ENCODE results near the gene CILP.

CILP gene

DNA sequence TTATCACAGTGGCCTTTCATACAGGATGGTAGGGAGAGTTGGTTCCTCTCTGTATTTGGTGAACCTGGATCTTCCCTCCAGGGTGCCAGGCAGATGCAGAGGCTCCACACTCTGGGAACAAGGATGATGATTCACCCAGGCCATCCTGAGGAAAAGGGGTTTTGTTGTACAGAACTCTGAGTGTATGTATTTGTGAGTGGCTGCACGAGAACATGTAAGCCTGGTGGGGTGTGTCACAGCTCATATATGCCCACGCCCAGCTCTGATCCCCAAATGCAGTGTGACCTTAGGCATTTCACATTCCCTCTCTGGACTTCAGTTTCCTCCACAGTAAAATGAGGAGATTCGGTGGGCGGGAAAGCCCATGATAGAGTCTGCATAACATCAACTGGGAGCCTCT is 11.6 kb upstream of the CILP start:
- ChIA-PET POLR2A (ENCODE audit: low non-redundant PET) (no interaction called here), CTCF (interaction anchor here (0.6 kb wide), 1 partner anchor 20 kb away, joined by 4 read pairs; no protein-coding TSS in a partner anchor)
- TF ChIP-seq, protein P1, sequence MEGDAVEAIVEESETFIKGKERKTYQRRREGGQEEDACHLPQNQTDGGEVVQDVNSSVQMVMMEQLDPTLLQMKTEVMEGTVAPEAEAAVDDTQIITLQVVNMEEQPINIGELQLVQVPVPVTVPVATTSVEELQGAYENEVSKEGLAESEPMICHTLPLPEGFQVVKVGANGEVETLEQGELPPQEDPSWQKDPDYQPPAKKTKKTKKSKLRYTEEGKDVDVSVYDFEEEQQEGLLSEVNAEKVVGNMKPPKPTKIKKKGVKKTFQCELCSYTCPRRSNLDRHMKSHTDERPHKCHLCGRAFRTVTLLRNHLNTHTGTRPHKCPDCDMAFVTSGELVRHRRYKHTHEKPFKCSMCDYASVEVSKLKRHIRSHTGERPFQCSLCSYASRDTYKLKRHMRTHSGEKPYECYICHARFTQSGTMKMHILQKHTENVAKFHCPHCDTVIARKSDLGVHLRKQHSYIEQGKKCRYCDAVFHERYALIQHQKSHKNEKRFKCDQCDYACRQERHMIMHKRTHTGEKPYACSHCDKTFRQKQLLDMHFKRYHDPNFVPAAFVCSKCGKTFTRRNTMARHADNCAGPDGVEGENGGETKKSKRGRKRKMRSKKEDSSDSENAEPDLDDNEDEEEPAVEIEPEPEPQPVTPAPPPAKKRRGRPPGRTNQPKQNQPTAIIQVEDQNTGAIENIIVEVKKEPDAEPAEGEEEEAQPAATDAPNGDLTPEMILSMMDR (conservative IDR thresholded peaks at IDR 0.05; ENCODE audit: low read depth) = no peak

DNA sequence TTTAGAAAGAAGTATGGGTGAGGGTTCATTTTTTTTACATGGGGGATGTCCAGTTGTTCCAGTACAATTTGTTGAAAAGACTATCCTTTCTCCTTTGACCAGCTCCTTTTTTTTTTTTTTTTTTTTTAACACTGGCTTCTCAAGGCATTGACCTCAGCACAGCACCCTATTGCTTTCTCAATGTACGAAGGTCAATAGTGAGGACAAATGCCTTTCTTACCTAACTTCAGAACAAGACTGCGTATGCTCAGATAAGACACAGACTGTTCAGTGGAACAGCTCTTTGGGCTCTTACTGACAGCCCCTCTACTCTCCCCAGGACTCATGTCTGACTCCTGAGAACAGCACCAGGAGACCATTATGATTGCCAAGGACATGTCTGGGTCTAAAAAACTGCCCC is 10.4 kb upstream of the CILP start:
- ChIA-PET CTCF (no interaction called here), POLR2A (ENCODE audit: low non-redundant PET) (no interaction called here)
- no peak overlapping the region for H3K27ac ChIP-seq
- TF ChIP-seq, protein P1 (conservative IDR thresholded peaks at IDR 0.05; ENCODE audit: low read depth) = no peak
- no peak for DNase-seq (ENCODE audit: low spot score)

More for the DNA sequence above, 11.6 kb upstream of the CILP start:
- no peak overlapping the region for H3K27ac ChIP-seq
- DNase-seq (ENCODE audit: low spot score) = no peak

DNA sequence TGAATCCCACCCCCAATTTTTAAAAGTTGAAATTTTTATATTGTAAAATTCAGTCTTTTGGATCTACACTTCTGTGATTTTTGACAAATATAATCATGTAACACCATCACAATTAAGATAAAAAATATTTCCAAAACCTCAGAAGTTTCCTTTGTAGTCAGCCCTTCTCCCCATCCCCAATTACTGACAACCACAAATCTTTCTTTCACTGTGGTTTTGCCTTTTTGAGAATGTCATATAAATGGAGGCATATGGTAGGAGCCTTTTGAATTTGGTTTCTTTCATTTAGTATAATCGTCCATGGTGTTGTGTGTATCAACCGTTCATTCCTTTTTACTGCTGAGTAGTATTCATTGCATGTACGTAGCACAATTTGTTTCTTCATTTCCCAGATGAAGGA is 7.9 kb upstream of the CILP start:
- CTCF ChIA-PET = no interaction called here
- DNase-seq (ENCODE audit: low spot score) = no peak
- TF ChIP-seq, protein P1 (conservative IDR thresholded peaks at IDR 0.05; ENCODE audit: low read depth) = no peak
- no peak overlapping the region for H3K27ac ChIP-seq
- POLR2A ChIA-PET (ENCODE audit: low non-redundant PET) = no interaction called here

DNA sequence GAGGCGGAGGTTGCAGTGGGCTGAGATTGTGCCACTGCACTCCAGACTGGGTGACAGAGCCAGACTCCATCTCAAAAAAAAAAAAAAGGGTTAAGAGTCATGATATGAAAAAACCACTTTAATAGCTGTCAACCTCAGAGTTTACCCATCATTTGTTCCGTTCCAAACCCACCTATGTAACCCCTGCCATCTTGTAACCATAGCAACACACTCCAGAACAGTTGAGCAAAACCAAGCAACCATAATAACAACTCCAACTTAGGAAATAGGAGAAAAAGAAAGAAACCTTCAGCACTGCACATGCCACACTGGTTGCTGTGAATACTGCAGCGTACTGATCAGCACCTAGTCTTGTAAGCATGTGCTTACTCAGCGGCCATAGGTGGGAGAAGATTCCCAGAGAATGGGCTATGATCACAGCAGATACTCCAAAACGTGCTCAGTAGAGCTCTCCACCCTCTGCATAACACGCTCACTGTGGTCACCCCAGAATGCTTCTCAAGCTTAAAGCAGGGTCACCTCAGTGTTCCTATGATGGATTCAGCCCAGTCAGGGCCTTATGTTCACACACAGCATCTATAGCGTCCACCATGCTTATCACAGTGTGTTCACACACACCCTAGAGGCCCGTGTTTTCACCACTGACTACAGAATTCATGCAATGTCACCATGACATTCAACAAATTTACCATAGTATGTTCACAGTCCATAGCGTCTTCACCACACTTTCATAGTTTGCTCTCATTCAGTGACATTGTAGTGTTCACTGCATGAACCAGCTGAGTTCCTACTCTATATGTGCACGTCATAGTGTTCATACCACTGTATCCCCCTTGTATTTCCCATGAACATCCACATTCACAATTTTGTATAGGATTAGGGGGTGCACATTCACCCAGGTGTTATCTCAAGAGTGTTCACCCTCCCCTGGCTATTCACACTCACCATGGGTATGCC is 6.5 kb upstream of the CILP start:
- CTCF ChIA-PET = interaction anchor here (1.4 kb wide), 1 partner anchor 53 kb away, joined by 4 read pairs; no protein-coding TSS in a partner anchor
- TF ChIP-seq, protein P1 (conservative IDR thresholded peaks at IDR 0.05; ENCODE audit: low read depth) = no peak
- POLR2A ChIA-PET (ENCODE audit: low non-redundant PET) = no interaction called here
- no peak for DNase-seq (ENCODE audit: low spot score)
- no peak overlapping the region for H3K27ac ChIP-seq

DNA sequence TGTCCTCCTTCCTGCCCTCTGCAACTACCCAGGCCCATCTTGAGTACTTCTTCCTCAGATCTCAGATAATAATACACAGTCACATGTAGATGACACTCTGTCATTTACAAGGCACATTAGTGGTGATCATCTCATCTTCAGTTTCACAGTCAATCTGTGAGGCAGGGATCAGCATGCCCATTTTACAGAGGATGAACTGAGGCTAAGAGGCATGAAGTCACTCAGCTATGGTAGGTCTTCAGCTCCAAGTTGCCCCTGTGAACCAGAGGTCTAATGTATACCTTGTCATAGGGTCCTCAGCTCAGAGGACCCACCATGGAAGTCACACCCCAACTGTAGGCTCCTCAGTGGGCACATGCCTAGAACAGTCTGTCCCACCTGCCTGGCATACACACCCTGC is 4.2 kb upstream of the CILP start:
- ChIA-PET CTCF (interaction anchor here (0.5 kb wide), 1 partner anchor 15 kb away, joined by 3 read pairs; no protein-coding TSS in a partner anchor), POLR2A (ENCODE audit: low non-redundant PET) (no interaction called here)
- TF ChIP-seq, protein P1 (conservative IDR thresholded peaks at IDR 0.05; ENCODE audit: low read depth) = no peak
- no peak overlapping the region for H3K27ac ChIP-seq
- DNase-seq (ENCODE audit: low spot score) = no peak

DNA sequence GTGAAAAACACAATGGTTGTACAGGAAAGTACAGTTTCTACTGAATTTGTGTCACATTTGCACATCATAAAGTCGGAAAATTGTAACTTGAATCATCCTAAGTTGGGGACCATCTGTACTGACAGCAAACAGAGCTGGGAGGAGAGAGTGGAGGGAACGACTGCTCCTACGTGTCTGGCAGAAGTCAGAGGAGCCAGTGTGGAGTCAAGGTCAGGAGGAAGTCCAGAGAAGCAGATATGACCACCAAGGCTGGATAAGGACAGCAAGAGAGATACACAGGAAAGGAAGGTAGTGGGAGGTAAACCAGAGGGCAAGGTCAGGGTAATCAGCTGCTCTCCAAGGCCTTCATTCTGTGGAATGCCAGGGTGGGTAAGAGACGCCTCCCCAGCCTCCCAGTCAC is 2.7 kb upstream of the CILP start:
- H3K27ac ChIP-seq = no peak overlapping the region
- ChIA-PET POLR2A (ENCODE audit: low non-redundant PET) (no interaction called here), CTCF (no interaction called here)
- no peak for DNase-seq (ENCODE audit: low spot score)
- TF ChIP-seq, protein P1 (conservative IDR thresholded peaks at IDR 0.05; ENCODE audit: low read depth) = no peak

All from RWPE1 (cell line).